Measurements from ENCODE around the gene FGFR2. TPM values are rescaled to one million over a fixed set of nuclear protein-coding genes. Genes with fewer than 3 reads are reported as not detected.
"Not testable (repeated sequence)": the region's sequence is repeated elsewhere in the genome, so short reads cannot be mapped to it uniquely, and the experiment has no call there.

The FGFR2 gene
- total RNA-seq, 1 donor from 2014 or later = 4.5 TPM

GRCh38 chr10:121556455-121556854, 41.8 kb downstream of the FGFR2 start:
- Histone ChIP-seq H3K27me3 (ENCODE audit: control insufficient read depth, insufficient read depth, low read length) (no peaks in the 10 kb centered on the region), H3K4me3 (ENCODE audit: low read depth, low read length) (no peak overlapping the region), H3K36me3 (ENCODE audit: control insufficient read depth, insufficient read depth, low read length) (no peaks in the 10 kb centered on the region)
- TF ChIP-seq CTCF (IDR thresholded peaks at IDR 0.05; ENCODE audit: insufficient read depth, low read length, poor library complexity, severe bottlenecking) = no peak
- no peak for DNase-seq (ENCODE audit: low read depth)

- not testable (repeated sequence) for DNase-seq (ENCODE audit: low read depth); H3K27me3 ChIP-seq (ENCODE audit: control insufficient read depth, insufficient read depth, low read length); H3K4me3 ChIP-seq (ENCODE audit: low read depth, low read length); H3K36me3 ChIP-seq (ENCODE audit: control insufficient read depth, insufficient read depth, low read length)
Measured at GRCh38 chr10:121554916-121555315, 43.3 kb downstream of the FGFR2 start.

- DNase-seq (ENCODE audit: low read depth) = peak; percentile 53
- H3K36me3 ChIP-seq (ENCODE audit: control insufficient read depth, insufficient read depth, low read length) = no peaks in the 10 kb centered on the region
Measured at GRCh38 chr10:121553511-121554264, 44.6 kb downstream of the FGFR2 start.

GRCh38 chr10:121552746-121553145, 45.5 kb downstream of the FGFR2 start:
- H3K4me3 ChIP-seq (ENCODE audit: low read depth, low read length) = no peak overlapping the region
- no peaks in the 10 kb centered on the region for H3K36me3 ChIP-seq (ENCODE audit: control insufficient read depth, insufficient read depth, low read length)
- no peak for TF ChIP-seq CTCF (IDR thresholded peaks at IDR 0.05; ENCODE audit: insufficient read depth, low read length, poor library complexity, severe bottlenecking)
- no peaks in the 10 kb centered on the region for H3K27me3 ChIP-seq (ENCODE audit: control insufficient read depth, insufficient read depth, low read length)
- no peak for DNase-seq (ENCODE audit: low read depth)

More at GRCh38 chr10:121553511-121554264, 44.6 kb downstream of the FGFR2 start:
- H3K27me3 ChIP-seq (ENCODE audit: control insufficient read depth, insufficient read depth, low read length) = no peaks in the 10 kb centered on the region
- no peak for TF ChIP-seq CTCF (IDR thresholded peaks at IDR 0.05; ENCODE audit: insufficient read depth, low read length, poor library complexity, severe bottlenecking)
- no peak overlapping the region for H3K4me3 ChIP-seq (ENCODE audit: low read depth, low read length)

- TF ChIP-seq CTCF (IDR thresholded peaks at IDR 0.05; ENCODE audit: insufficient read depth, low read length, poor library complexity, severe bottlenecking) = no peak
- H3K36me3 ChIP-seq (ENCODE audit: control insufficient read depth, insufficient read depth, low read length) = no peaks in the 10 kb centered on the region
Measured at GRCh38 chr10:121551210-121551885, 46.9 kb downstream of the FGFR2 start.

GRCh38 chr10:121544301-121544869, 53.9 kb downstream of the FGFR2 start:
- no peaks in the 10 kb centered on the region for H3K36me3 ChIP-seq (ENCODE audit: control insufficient read depth, insufficient read depth, low read length)
- TF ChIP-seq CTCF (IDR thresholded peaks at IDR 0.05; ENCODE audit: insufficient read depth, low read length, poor library complexity, severe bottlenecking) = no peak
- H3K4me3 ChIP-seq (ENCODE audit: low read depth, low read length) = no peak overlapping the region
- DNase-seq (ENCODE audit: low read depth) = no peak
- no peaks in the 10 kb centered on the region for H3K27me3 ChIP-seq (ENCODE audit: control insufficient read depth, insufficient read depth, low read length)

More at GRCh38 chr10:121551210-121551885, 46.9 kb downstream of the FGFR2 start:
- Histone ChIP-seq H3K27me3 (ENCODE audit: control insufficient read depth, insufficient read depth, low read length) (no peaks in the 10 kb centered on the region), H3K4me3 (ENCODE audit: low read depth, low read length) (no peak overlapping the region)
- DNase-seq (ENCODE audit: low read depth) = no peak

Data from kidney epithelial cell (primary cell).